SJSA1 (cell line): ENCODE measurements around the gene PIM3. TPM values are rescaled to one million over a fixed set of nuclear protein-coding genes. Genes with fewer than 3 reads are reported as not detected.

ENCODE experiments used
- DNase-seq, 2 experiments: peaks; one replicate each; pipeline ENCODE4 v3.0.0-alpha.2; 2015 to 2020; ENCODE audit warnings: low spot score in 2 of 2, low read depth in 1 of 2
- H3K27ac ChIP-seq: fragments of 250-450 bp; sonication (Bioruptor Pico); 2 replicates; pipeline ENCODE4 v1.5.1; 2020; ENCODE audit warnings: mild to moderate bottlenecking, moderate library complexity
- H3K27me3 ChIP-seq: fragments of 250-450 bp; sonication (Bioruptor Pico); replicated peaks from 2 replicates; pipeline ENCODE4 v1.5.1; 2020; ENCODE audit warnings: mild to moderate bottlenecking, moderate library complexity
- H3K36me3 ChIP-seq: fragments of 250-450 bp; sonication (Bioruptor Pico); 2 replicates; pipeline ENCODE4 v1.5.1; 2020; ENCODE audit warnings: mild to moderate bottlenecking
- H3K4me1 ChIP-seq: fragments of 250-450 bp; sonication (Bioruptor Pico); replicated peaks from 2 replicates; pipeline ENCODE4 v1.6.1; 2021; ENCODE audit warnings: mild to moderate bottlenecking
- H3K4me3 ChIP-seq: fragments of 250-450 bp; sonication (Bioruptor Pico); 2 replicates; pipeline ENCODE4 v1.5.1; 2020; ENCODE audit warnings: mild to moderate bottlenecking
- H3K9me3 ChIP-seq: fragments of 250-450 bp; sonication (Bioruptor Pico); replicated peaks from 2 replicates; pipeline ENCODE4 v1.5.1; 2020; ENCODE audit warnings: mild to moderate bottlenecking
- total RNA-seq: library from RNA; depleted of rRNA; stranded (reverse); fragments of >200 nt; shearing (Covaris generic); gene quantifications from 2 replicates; pipeline ENCODE4 v1.2.3, GENCODE V29; 2014; rRNA removed

The PIM3 gene
- total RNA-seq, 1 experiment from 2014 or later: 53.0 TPM

- H3K27me3 ChIP-seq: peaks cover 38% of the 10 kb centered on the region
- no peaks in the 10 kb centered on the region for H3K36me3 ChIP-seq
- no peak overlapping the region for H3K27ac ChIP-seq
- no peaks in the 10 kb centered on the region for H3K4me1 ChIP-seq
- H3K9me3 ChIP-seq: no peaks in the 10 kb centered on the region
- DNase-seq: no peak
- H3K4me3 ChIP-seq: no peak overlapping the region
Observed at GRCh38 chr22:50008151-50009040, 47.8 kb downstream of the PIM3 start.

- no peak overlapping the region for H3K27ac ChIP-seq
- H3K9me3 ChIP-seq: no peaks in the 10 kb centered on the region
- DNase-seq: no peak
- H3K4me3 ChIP-seq: no peak overlapping the region
- peaks cover 40% of the 10 kb centered on the region for H3K27me3 ChIP-seq
- H3K4me1 ChIP-seq: no peaks in the 10 kb centered on the region
- H3K36me3 ChIP-seq: no peaks in the 10 kb centered on the region
Observed at GRCh38 chr22:50009251-50009650, 48.7 kb downstream of the PIM3 start.

GRCh38 chr22:50009765-50010675 lies 49.4 kb downstream of the PIM3 start:
- Histone ChIP-seq H3K4me1 (no peaks in the 10 kb centered on the region), H3K9me3 (no peaks in the 10 kb centered on the region), H3K27me3 (peaks cover 48% of the 10 kb centered on the region), H3K27ac (no peak overlapping the region), H3K36me3 (no peaks in the 10 kb centered on the region), H3K4me3 (no peak overlapping the region)
- DNase-seq: peak in 1 of 2 experiments; percentile 58

DNA sequence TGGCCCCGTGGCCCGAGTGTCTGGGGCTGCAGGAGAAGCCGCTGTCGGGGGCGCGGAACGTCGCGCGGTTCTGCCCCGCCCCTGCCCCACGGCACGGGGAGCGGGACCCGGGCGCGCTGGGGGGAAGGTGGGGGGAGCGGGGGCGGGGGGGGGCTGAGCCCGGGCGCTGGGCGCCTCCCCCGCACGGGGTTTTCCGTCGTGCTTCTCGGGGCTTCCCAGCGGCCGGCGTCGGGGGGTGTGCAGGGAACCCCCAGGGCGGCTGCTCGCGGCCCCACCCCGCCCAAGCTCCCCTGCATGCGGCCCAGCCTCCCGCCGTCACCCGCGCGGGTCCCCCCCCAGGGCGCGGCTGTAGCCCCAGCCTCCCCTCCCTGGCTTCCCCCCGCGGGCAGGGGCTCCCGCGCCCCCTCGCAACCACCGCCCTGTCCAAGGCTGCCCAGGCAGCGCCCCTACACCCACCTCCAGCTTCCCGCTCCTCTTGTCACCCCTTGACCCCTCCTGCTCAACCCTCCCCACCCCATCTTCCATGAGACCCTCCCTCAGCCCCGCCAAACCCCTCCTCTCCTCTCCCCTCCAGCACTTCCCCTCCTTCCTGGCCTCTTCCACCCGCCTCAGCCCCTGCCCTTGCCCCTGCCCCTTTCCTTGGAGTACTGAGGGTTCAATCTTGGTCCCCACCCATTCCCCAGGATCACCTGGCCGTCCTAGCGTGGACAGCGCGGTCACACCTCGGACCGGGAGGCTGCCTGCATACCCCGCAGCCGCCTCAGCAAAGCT lies 50.3 kb downstream of the PIM3 start:
- Histone ChIP-seq H3K27ac (no peak overlapping the region), H3K9me3 (no peaks in the 10 kb centered on the region), H3K27me3 (peaks cover 49% of the 10 kb centered on the region), H3K36me3 (no peaks in the 10 kb centered on the region), H3K4me3 (no peak overlapping the region), H3K4me1 (no peaks in the 10 kb centered on the region)
- DNase-seq: no peak

GRCh38 chr22:50011447-50012210 lies 51.1 kb downstream of the PIM3 start:
- H3K27ac ChIP-seq: no peak overlapping the region
- no peaks in the 10 kb centered on the region for H3K36me3 ChIP-seq
- H3K4me1 ChIP-seq: no peaks in the 10 kb centered on the region
- no peaks in the 10 kb centered on the region for H3K9me3 ChIP-seq
- no peak overlapping the region for H3K4me3 ChIP-seq
- DNase-seq: no peak
- peaks cover 55% of the 10 kb centered on the region for H3K27me3 ChIP-seq

DNA sequence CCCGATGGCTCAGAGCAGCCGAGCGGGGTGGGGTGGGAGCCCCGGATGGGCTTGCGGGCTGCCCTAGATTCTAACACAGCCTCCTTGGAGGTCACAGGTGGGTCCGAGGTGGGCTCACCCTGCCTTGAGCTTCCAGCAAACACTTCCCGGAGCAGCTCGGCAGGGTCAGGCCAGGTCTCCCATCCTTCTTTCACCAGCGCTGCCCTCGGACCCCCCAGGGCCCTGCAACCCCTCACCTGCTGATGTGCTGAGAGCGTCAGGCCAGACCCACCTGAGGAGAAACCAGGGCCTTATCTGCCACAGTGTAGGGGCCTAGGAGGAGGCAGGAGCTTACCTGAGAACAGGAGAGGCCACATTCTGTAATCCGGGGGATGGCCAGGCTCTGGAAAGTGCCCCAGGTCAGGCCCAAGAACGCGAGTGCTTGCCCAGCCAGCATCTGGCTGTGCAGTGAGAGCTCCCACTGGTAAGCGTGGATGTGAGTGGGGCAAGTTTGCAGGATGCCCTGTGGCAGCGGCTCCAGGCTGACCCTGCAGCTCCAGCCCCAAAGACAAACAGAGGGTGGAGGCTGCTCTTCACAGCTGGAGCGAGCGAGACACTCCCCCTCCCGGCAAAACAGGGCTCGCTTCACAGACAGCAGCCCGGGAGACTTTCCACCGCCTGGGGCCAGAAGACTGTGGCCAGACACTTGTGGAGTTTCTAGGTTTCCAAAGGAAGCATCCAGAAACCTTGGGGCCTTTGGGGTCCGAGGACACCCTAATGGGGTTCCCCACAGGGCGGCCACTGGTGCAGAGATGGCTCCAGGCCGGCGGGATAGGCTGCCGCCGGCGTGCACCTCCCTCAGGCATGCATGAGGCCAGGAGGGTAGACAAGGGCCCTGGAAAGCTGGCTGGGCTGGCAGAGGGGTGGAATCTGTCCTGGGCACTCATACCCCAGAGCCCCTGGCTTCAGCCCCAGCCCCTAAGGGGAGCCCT lies 51.9 kb downstream of the PIM3 start, which contains the start of gene IL17REL:
TSS of gene IL17REL (minus strand) at position 555 of the 971 bp plus-strand sequence. CDS start at position 436, 119 bp downstream.
- DNase-seq: no peak
- no peaks in the 10 kb centered on the region for H3K36me3 ChIP-seq
- H3K4me1 ChIP-seq: no peaks in the 10 kb centered on the region
- H3K4me3 ChIP-seq: no peak within 1 kb of the TSS
- H3K9me3 ChIP-seq: no peaks in the 10 kb centered on the region
- peaks cover 61% of the 10 kb centered on the region for H3K27me3 ChIP-seq
- H3K27ac ChIP-seq: no peak within 1 kb of the TSS

Other genes starting within 250 kb of the PIM3 start
- gene BRD1, start 132.9 kb upstream of the PIM3 start, total RNA-seq: 25.1 and 28.2 TPM in 2 replicates
- gene ZBED4, start 106.9 kb upstream of the PIM3 start, total RNA-seq: 9.8 and 11.7 TPM in 2 replicates
- 10.6 and 19.6 TPM in 2 replicates for gene ALG12, start 42.3 kb upstream of the PIM3 start, total RNA-seq
- gene CRELD2, start 42.1 kb upstream of the PIM3 start, total RNA-seq: 88.0 and 145 TPM in 2 replicates
- gene IL17REL, start 52.0 kb downstream of the PIM3 start, total RNA-seq: not detected in 2 replicates
- gene TTLL8, start 97.5 kb downstream of the PIM3 start, total RNA-seq: not detected in 2 replicates
- gene MLC1, start 124.7 kb downstream of the PIM3 start, total RNA-seq: 0.03 and 0.38 TPM in 2 replicates
- 0.97 and 1.7 TPM in 2 replicates for gene MOV10L1, start 129.2 kb downstream of the PIM3 start, total RNA-seq
- gene PANX2, start 210.0 kb downstream of the PIM3 start, total RNA-seq: 0.13 and 0.58 TPM in 2 replicates
- 27.0 and 29.1 TPM in 2 replicates for gene TRABD, start 225.1 kb downstream of the PIM3 start, total RNA-seq
- gene SELENOO, start 240.2 kb downstream of the PIM3 start, total RNA-seq: 16.1 and 25.1 TPM in 2 replicates